ENCODE measurements around the gene ANK3.

DNA sequence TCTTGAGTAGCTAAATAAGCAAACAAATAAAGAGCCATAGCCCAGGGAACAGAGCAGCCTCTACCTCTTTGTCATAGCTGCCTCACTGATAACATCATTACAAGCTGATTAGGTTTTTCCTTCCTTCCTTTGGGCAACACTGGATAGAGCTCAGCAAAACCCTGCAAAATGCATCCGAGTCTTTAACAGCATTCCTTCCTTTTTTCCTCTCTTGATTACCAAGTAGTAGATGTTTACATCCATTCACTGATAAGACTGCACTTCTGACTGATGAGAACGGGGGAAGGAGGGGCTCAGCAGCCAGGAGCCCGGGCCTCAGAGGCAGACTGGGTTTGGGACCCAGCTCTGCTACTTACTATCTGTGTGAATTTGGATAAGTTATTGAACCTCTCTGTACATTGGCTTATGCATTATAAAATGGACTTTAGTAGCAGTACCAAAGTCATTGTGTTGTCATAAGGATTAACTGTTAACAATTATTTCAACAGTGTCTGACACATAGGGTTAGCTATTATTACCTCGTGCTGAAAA, 214.2 kb downstream of the ANK3 start:
- no peak for TF ChIP-seq EZH2 (optimal IDR thresholded peaks at IDR 0.05; ENCODE audit: low read depth, low read length)
- TF ChIP-seq, protein P1, sequence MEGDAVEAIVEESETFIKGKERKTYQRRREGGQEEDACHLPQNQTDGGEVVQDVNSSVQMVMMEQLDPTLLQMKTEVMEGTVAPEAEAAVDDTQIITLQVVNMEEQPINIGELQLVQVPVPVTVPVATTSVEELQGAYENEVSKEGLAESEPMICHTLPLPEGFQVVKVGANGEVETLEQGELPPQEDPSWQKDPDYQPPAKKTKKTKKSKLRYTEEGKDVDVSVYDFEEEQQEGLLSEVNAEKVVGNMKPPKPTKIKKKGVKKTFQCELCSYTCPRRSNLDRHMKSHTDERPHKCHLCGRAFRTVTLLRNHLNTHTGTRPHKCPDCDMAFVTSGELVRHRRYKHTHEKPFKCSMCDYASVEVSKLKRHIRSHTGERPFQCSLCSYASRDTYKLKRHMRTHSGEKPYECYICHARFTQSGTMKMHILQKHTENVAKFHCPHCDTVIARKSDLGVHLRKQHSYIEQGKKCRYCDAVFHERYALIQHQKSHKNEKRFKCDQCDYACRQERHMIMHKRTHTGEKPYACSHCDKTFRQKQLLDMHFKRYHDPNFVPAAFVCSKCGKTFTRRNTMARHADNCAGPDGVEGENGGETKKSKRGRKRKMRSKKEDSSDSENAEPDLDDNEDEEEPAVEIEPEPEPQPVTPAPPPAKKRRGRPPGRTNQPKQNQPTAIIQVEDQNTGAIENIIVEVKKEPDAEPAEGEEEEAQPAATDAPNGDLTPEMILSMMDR (IDR thresholded peaks at IDR 0.05; ENCODE audit: low read length) = no peak

Measured in MM.1S (cell line).